AG08396 (cell line): ENCODE measurements around the gene BMP4.

Experiments used
- DNase-seq: peaks from one replicate; pipeline ENCODE4 v3.0.0; 2012; ENCODE audit warnings: low spot score, mixed read lengths

The BMP4 gene

GRCh38 chr14:53946404-53947093 is 10.1 kb downstream of the BMP4 start:
- DNase-seq = no peak

DNA sequence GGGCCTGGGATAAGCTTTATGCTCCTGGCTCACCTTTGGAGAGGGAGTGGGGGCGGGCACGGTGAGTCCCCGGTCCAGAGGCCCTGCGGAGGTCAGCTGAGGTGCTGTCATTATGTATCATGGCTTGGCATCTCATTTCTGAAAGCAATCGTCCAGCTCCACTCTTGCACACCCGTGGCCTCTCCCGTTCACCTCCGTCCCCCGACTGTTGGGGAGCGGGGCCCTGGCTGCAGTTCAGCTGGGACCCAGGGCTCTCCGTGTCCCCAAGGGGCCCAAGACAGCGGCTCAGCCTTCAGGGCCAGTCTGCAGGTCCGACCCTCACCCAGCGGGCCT is 10.6 kb downstream of the BMP4 start:
- no peak for DNase-seq

DNA sequence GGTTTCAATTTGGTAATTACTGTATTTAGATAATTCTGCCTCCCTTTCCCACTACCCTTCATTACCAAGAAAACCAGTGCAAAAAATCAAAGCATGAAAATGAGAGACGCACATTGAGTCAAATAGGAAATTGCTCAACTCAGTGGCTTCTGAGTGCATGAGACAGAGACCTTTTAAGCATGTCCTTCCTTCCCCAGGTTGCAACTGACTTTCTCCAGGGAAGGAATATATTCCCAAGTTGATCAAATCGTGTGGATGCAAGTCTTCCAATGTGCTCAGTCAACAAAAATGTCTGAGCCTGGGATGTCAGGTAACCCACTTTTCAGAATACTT is 12.9 kb downstream of the BMP4 start:
- no peak for DNase-seq

DNA sequence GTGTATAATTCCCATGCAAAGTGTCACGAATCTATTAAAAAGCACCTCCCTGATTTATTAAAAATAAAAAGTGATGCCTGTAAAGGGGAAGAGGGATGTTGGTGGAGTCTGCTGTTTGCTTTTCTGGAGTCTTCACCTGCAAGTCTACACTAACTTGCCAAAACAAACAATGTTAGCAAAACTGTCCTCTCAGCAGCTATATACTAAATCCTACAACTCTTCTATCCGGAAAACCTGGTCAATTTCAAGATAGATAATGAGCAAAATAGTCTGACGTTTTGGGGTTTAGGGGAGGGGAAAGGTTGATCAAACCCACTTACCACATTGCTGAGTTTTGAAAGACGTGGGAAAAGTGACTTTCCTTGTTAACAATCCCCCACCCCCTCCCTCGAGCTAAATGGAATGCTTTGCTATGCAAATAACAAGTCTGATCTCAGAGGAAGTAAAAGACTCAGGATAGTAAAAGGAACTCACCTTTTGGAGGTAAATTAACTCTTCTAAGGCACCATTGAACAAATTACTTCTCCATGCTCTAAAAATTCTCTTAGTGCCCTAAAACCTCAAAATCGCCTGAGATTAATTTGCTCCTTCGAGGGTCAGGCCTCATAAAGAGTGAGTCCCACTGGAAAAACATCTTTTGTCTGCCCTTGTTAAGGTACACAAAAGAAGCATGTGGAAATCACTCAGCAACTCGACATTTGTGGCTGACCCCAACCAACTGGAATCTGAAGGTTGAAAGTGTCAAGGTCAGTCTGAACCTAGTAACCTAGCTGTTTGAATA is 13.5 kb downstream of the BMP4 start:
- DNase-seq = no peak

- no peak for DNase-seq
Measured at GRCh38 chr14:53938136-53938837, 18.3 kb downstream of the BMP4 start.

GRCh38 chr14:53934778-53935414 is 21.7 kb downstream of the BMP4 start:
- no peak for DNase-seq

DNA sequence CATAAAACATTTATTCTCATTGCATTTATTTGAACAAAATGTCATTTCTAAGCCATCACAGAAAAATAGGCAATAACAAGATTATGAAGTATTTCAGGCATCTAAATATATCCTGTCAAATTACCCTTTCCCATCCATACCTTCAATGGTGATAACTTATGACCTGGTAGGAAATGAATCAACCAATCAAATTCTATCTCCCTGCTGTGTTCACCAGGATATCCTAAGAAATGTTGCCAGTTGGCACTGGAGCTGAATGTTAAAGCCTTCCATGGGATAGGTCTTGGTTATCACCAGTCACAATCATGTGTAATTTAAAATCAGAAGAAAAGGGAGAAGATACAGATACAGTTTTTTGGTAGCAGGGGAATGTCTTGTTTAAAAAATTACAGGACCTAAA is 23.7 kb downstream of the BMP4 start:
- no peak for DNase-seq

DNA sequence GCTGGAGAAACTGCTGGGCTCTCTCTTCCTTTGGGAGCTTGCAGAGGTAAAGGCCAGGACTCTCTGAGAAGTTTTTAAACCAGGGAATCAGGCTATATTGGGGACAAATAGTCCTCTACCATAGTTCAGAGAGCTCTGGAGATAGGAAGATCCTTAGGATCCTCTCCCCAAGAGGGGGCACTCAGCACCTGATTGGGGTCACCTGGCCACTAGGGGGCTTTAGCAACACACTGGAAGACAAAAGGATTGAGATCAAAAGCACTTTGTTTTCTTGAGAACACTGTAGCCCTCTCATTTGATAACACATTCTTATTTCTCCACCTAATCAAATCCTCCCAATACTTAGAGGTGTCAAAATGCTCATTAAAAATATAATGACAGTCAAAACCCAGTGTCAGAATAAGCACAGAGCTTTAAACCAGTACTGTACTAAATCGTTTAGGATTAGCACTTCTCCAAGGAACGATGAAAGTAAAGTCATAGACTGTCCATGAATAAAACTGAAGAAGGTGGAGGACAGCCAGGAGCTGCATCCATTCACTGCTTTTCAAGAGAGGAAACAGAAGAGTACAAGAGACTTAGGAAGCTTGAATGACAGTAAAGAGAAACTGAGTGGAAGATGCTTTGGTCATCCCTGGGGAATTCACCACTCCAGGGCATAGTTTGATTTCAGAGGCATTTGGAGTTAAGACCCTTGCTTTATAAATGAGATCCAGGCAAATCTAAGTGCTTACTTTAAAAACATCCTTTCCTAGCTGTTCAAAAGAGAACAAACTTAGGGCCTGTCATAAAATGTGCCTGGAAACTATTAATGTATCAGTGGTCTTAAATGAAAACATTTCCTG is 26.5 kb downstream of the BMP4 start:
- no peak for DNase-seq

DNA sequence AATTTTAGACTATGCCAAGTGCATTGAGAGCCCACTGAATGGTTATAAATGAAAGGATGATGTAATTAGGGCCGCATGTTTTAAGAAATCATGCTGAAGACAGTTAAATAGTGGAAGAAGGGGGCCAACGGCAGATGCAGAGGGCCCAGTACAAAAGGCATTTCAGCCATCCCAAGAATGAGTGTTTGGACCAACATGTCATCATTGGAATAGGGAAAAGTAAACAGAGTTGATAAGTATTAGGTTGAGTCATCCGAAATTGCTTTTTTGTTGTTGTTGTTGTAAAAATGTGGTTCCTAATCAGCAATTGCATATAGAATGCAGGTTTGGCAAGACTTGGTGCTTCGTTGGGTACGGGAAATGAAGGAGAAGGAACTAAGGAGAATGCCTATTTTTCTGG is 29.5 kb downstream of the BMP4 start:
- peak; percentile 42 for DNase-seq

DNA sequence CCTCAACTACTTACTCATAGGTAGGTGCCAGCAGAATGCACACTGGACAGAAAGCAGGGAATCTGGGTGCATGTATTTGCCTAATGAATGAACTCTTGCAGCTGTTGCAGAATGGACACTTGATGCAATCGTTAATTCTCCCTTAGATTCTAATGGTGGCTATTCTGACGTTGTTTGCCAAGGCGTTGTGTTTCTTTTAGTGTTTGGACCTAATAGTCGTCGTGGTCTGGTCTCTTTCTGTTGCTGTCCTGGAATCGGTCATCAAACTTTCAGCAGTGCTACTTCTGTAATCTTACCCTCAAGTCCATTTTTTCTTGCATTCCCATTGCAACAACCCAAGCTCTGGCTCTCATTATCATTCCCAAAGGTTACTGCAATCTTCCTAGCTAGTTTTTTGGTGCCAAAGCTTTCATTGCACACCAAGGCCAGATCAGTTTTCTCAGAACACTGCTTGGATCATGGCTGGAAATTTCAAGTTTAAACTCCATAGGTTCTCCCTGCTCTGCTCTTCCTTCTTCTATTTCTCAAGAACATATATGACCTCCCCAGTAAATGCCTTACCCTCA is 31.3 kb downstream of the BMP4 start:
- DNase-seq = no peak

- peak; percentile 59 for DNase-seq
Measured at GRCh38 chr14:53924753-53925152, 31.9 kb downstream of the BMP4 start.

- no peak for DNase-seq
Measured at GRCh38 chr14:53921027-53921426, 35.6 kb downstream of the BMP4 start.

- DNase-seq = no peak
Measured at GRCh38 chr14:53916239-53916638, 40.4 kb downstream of the BMP4 start.

- DNase-seq = no peak
Measured at GRCh38 chr14:53915364-53916014, 41.1 kb downstream of the BMP4 start.

DNA sequence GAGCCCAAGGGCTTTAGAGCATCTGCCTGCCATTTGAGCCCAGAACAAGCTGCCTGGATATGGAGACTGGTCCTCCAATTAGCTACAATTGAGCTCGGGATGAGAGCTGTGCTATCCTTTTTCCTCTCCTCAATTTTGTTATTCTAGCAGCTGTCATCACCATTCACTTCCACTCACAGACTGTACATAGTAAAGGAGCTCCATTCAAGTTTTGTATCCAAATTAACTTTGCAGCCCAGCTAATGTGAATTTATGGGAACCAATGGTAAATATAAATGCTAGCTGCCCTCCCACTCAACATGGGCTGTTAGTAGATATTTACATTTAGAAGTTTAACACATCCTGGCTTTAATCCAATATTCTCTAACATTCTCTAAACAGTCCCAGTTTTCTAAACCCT is 44.6 kb downstream of the BMP4 start:
- DNase-seq = no peak

DNA sequence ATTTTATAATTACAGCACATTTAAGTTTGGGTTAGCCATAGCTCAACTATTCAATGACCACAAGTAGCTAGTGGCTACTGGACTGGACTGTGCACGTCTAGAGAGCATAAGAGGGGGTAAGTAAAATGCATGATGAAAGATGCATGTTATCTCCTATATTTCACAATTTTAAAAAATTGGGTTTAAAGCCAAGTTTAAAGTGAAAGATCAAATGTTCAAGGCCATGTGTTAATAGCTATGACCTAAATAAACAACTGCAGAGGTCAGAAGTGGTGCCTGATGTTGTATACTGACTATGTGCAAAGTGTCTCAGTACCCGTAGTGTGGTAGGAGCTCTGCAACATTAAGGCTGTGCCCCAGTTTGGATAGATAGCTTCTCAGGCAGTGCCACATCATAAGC is 48.2 kb downstream of the BMP4 start:
- DNase-seq = no peak

DNA sequence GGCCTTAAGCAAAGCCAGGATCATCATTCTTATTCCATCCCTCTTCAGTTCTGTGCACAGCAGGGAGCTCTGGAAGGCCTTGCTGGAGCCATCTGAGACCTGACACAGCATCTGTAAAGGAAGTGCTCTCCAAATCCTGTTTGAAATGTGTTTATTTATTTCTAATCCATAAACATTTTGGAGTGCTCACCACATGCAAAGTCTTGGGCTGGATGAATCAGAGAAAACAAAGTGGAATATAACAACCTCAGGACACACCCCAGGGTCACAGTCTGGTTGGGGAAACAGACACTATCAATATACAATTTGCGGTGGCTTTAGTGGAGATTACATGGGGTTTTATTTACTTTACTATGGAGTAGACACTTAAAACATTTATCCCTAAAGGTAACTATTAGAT is 54.3 kb downstream of the BMP4 start:
- DNase-seq = peak; percentile 18

- DNase-seq = peak; percentile 37
Measured at GRCh38 chr14:53900499-53900898, 56.1 kb downstream of the BMP4 start.
